Esophagus muscularis mucosa (tissue), 4 donors: ENCODE data around the gene PIGBOS1.

Source experiments
- EP300 ChIP-seq: sonication (generic); formaldehyde crosslinking; IDR thresholded peaks from one replicate; pipeline ENCODE4 v1.6.1; 2017; ENCODE audit warnings: antibody characterized with exemption
- POLR2A ChIP-seq: fragments of 450-650 bp; IDR thresholded peaks from one replicate; pipeline ENCODE4 v1.6.1; 2017; ENCODE audit warnings: antibody characterized with exemption, moderate library complexity, mild to moderate bottlenecking, low read depth
- POLR2AphosphoS5 ChIP-seq, 2 donors: sonication (generic); formaldehyde crosslinking; IDR thresholded peaks; one replicate each; pipeline ENCODE4 v1.6.1; 2017; ENCODE audit warnings: antibody characterized with exemption in 2 of 2
- TF ChIP-seq, protein P1 (sequence below), 3 experiments: fragments of 200-600 bp in 2 of 3; fragments of 450-650 bp in 1 of 3; sonication (generic) in 2 of 3; IDR thresholded peaks; one replicate each; pipeline ENCODE4 v1.5.1; 2017 to 2019; ENCODE audit warnings: antibody characterized with exemption in 3 of 3, mild to moderate bottlenecking in 2 of 3, moderate library complexity in 1 of 3

DNA sequence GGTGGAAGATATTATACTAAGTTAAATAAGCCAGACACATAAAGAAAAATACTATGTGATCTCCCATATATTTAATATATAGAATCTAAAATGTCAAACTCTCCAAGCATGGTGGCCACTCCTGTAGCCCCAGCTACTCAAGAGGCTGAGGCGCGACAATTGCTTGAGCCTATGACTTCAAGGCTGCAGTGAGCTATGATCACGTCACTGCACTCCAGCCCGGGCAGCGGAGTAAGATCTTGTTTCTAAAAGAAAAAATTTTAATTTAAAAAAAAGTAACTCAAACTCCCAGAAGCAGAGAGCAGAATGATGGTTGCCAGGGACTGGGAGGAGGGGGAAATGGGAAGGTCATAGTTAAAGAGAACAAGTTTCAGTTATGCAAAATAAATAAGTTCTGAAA, 42.6 kb downstream of the PIGBOS1 start:
- TF ChIP-seq, protein P1, sequence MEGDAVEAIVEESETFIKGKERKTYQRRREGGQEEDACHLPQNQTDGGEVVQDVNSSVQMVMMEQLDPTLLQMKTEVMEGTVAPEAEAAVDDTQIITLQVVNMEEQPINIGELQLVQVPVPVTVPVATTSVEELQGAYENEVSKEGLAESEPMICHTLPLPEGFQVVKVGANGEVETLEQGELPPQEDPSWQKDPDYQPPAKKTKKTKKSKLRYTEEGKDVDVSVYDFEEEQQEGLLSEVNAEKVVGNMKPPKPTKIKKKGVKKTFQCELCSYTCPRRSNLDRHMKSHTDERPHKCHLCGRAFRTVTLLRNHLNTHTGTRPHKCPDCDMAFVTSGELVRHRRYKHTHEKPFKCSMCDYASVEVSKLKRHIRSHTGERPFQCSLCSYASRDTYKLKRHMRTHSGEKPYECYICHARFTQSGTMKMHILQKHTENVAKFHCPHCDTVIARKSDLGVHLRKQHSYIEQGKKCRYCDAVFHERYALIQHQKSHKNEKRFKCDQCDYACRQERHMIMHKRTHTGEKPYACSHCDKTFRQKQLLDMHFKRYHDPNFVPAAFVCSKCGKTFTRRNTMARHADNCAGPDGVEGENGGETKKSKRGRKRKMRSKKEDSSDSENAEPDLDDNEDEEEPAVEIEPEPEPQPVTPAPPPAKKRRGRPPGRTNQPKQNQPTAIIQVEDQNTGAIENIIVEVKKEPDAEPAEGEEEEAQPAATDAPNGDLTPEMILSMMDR (IDR thresholded peaks at IDR 0.05), result no peak
- TF ChIP-seq POLR2AphosphoS5 (IDR thresholded peaks at IDR 0.05), result no peak
- TF ChIP-seq POLR2A, result no peak
- TF ChIP-seq EP300, result no peak
